IMR-90 (cell line): ENCODE results near the gene MYOC. TPM values are rescaled to one million over a fixed set of nuclear protein-coding genes. Genes with fewer than 3 reads are reported as not detected.
"Not testable (repeated sequence)": the region's sequence is repeated elsewhere in the genome, so short reads cannot be mapped to it uniquely, and the experiment has no call there.

Experiments used
- ATAC-seq: fragments of 200-7000 bp; cut with Tn5 transposase; 2 replicates; pipeline ENCODE4 v1.9.1; 2020; ENCODE audit warnings: low read depth, mild to moderate bottlenecking, moderate library complexity
- BruUV-seq: library from RNA; stranded (reverse); fragments of 400-500 nt; replicated peaks from 2 replicates; lab custom pipeline; 2021; lab: Mats Ljungman, UMichigan
- CTCF ChIA-PET: fragments of 300-600 bp; formaldehyde crosslinking; extraction: SDS; loops from one replicate; lab custom pipeline; 2021; ENCODE audit warnings: antibody characterized with exemption; lab: Yijun Ruan, JAX
- POLR2A ChIA-PET: fragments of 300-600 bp; sonication (Branson Sonifier 250); formaldehyde crosslinking; loops from one replicate; lab custom pipeline; 2022; ENCODE audit warnings: antibody characterized with exemption; ENCODE audit not compliant: unreplicated experiment; lab: Charles Lee
- DNase-seq: peaks from one replicate; pipeline ENCODE4 v3.0.0; 2013
- H2AFZ ChIP-seq: replicated peaks from 2 replicates; pipeline ENCODE3; 2013; ENCODE audit warnings: low read length, mild to moderate bottlenecking; ENCODE audit not compliant: poor library complexity
- H2AK5ac ChIP-seq: 2 replicates; pipeline ENCODE4 v1.6.1; 2013; ENCODE audit warnings: low read depth, low read length, inconsistent platforms
- H2AK9ac ChIP-seq: replicated peaks from 2 replicates; pipeline ENCODE3; 2013; ENCODE audit warnings: mild to moderate bottlenecking, low read depth, low read length, moderate library complexity; ENCODE audit not compliant: poor library complexity
- H2BK120ac ChIP-seq: 2 replicates; pipeline ENCODE4 v1.6.1; 2013; ENCODE audit warnings: low read depth, low read length, inconsistent platforms
- H2BK15ac ChIP-seq: 3 replicates; pipeline ENCODE4 v1.6.1; 2013; ENCODE audit warnings: low read depth, low read length, inconsistent platforms
- H2BK20ac ChIP-seq: 2 replicates; pipeline ENCODE4 v1.6.1; 2013; ENCODE audit warnings: low read depth, mild to moderate bottlenecking, inconsistent platforms, low read length, moderate library complexity
- H2BK5ac ChIP-seq: 2 replicates; pipeline ENCODE4 v1.6.1; 2013; ENCODE audit warnings: mild to moderate bottlenecking, low read depth, low read length, inconsistent platforms; ENCODE audit not compliant: poor library complexity, severe bottlenecking
- H3K14ac ChIP-seq: replicated peaks from 2 replicates; pipeline ENCODE4 v1.6.1; 2013; ENCODE audit warnings: low read depth, low read length, inconsistent platforms
- H3K18ac ChIP-seq: 2 replicates; pipeline ENCODE4 v1.6.1; 2013; ENCODE audit warnings: low read depth, low read length, control low read depth
- H3K23ac ChIP-seq: 2 replicates; pipeline ENCODE4 v1.6.1; 2013; ENCODE audit warnings: low read depth, low read length, inconsistent platforms
- H3K27ac ChIP-seq: 2 replicates; pipeline ENCODE4 v1.5.1; 2013; ENCODE audit warnings: mild to moderate bottlenecking, control low read depth, low read length; ENCODE audit not compliant: insufficient read depth
- H3K27me3 ChIP-seq: 2 replicates; pipeline ENCODE4 v1.6.1; 2013; ENCODE audit warnings: low read length; ENCODE audit not compliant: control insufficient read depth, insufficient read depth
- H3K36me3 ChIP-seq: 2 replicates; pipeline ENCODE4 v1.6.1; 2013; ENCODE audit warnings: low read length, mixed read lengths; ENCODE audit not compliant: control insufficient read depth, insufficient read depth
- H3K4ac ChIP-seq: 2 replicates; pipeline ENCODE4 v1.6.1; 2013; ENCODE audit warnings: low read depth, low read length, inconsistent platforms
- H3K4me1 ChIP-seq: 2 replicates; pipeline ENCODE4 v1.6.1; 2013; ENCODE audit warnings: low read length, mixed read lengths; ENCODE audit not compliant: control insufficient read depth, insufficient read depth
- H3K4me2 ChIP-seq: 2 replicates; pipeline ENCODE4 v1.6.1; 2013; ENCODE audit warnings: low read depth, mild to moderate bottlenecking, control low read depth, low read length, moderate library complexity
- H3K4me3 ChIP-seq: 2 replicates; pipeline ENCODE4 v1.5.1; 2013; ENCODE audit warnings: low read depth, mild to moderate bottlenecking, control low read depth, low read length, moderate library complexity; ENCODE audit not compliant: insufficient read depth
- H3K56ac ChIP-seq: 2 replicates; pipeline ENCODE4 v1.6.1; 2013; ENCODE audit warnings: low read length, inconsistent platforms; ENCODE audit not compliant: insufficient read depth; ENCODE audit errors: extremely low read depth
- H3K79me1 ChIP-seq, 2 experiments: 2 replicates each; pipeline ENCODE4 v1.6.1; 2013; ENCODE audit warnings: low read length in 2 of 2, inconsistent platforms in 1 of 2, low read depth in 1 of 2
- H3K9ac ChIP-seq: 2 replicates; pipeline ENCODE4 v1.6.1; 2013; ENCODE audit warnings: low read depth, low read length, control low read depth
- H3K9me1 ChIP-seq: 2 replicates; pipeline ENCODE4 v1.6.1; 2013; ENCODE audit warnings: low read length, inconsistent platforms; ENCODE audit not compliant: insufficient read depth
- H3K9me3 ChIP-seq: 2 replicates; pipeline ENCODE4 v1.6.1; 2013; ENCODE audit warnings: low read length; ENCODE audit not compliant: control insufficient read depth, insufficient read depth
- H4K20me1 ChIP-seq: 2 replicates; pipeline ENCODE4 v1.6.1; 2013; ENCODE audit warnings: low read length, inconsistent platforms; ENCODE audit not compliant: insufficient read depth
- H4K5ac ChIP-seq: 2 replicates; pipeline ENCODE4 v1.6.1; 2013; ENCODE audit warnings: mild to moderate bottlenecking, low read depth, low read length, control low read depth
- H4K8ac ChIP-seq, 2 experiments: 2 replicates each; pipeline ENCODE4 v1.6.1; 2013; ENCODE audit warnings: low read depth in 2 of 2, low read length in 2 of 2, control low read depth in 1 of 2, inconsistent platforms in 1 of 2
- H4K91ac ChIP-seq: 2 replicates; pipeline ENCODE4 v1.6.1; 2013; ENCODE audit warnings: low read depth, low read length, inconsistent platforms; ENCODE audit not compliant: insufficient read depth
- whole genome bisulfite sequencing, 2 experiments: methylation state at CpG; one replicate each; pipeline versions ENCODE4 v1.1.5 to v1.1.7; 2013; ENCODE audit warnings: missing lambda C conversion rate in 2 of 2; ENCODE audit not compliant: insufficient read length in 1 of 2; ENCODE audit errors: extremely low coverage in 2 of 2; 5-methylcytosine and 5-hydroxymethylcytosine counted together
- dilution Hi-C: fragments of 300-500 bp; cut with HindIII; formaldehyde crosslinking; loops from one replicate; pipeline ENCODE4 v1.14.3; 2018; ENCODE audit warnings: low sequenced_read_pairs; ENCODE audit not compliant: unreplicated experiment
- in situ Hi-C: fragments of 300-500 bp; cut with MboI; formaldehyde crosslinking; loops from 3 replicates; pipeline ENCODE4 v1.14.3; 2019; ENCODE audit warnings: low sequenced_read_pairs, inconsistent platforms, mixed read lengths
- intact Hi-C: fragments of 100-400 bp; cut with micrococcal nuclease; formaldehyde crosslinking; loops from 2 replicates; pipeline ENCODE4 v1.10.0; 2022
- polyA plus RNA-seq, 3 experiments: library from polyadenylated mRNA; depleted of rRNA; stranded (reverse); fragments of >200 nt; gene quantifications; 2 replicates each; pipeline ENCODE4 v1.2.3, GENCODE V29; 2012; ENCODE audit warnings: low replicate concordance in 1 of 3
- total RNA-seq: library from RNA; depleted of rRNA; stranded (reverse); fragments of >200 nt; gene quantifications from 2 replicates; pipeline ENCODE4 v1.2.3, GENCODE V29; 2012

MYOC gene
- total and polyA plus RNA-seq, 2 of the 4 experiments (the other 2 are of a cell fraction) = not detected

DNA sequence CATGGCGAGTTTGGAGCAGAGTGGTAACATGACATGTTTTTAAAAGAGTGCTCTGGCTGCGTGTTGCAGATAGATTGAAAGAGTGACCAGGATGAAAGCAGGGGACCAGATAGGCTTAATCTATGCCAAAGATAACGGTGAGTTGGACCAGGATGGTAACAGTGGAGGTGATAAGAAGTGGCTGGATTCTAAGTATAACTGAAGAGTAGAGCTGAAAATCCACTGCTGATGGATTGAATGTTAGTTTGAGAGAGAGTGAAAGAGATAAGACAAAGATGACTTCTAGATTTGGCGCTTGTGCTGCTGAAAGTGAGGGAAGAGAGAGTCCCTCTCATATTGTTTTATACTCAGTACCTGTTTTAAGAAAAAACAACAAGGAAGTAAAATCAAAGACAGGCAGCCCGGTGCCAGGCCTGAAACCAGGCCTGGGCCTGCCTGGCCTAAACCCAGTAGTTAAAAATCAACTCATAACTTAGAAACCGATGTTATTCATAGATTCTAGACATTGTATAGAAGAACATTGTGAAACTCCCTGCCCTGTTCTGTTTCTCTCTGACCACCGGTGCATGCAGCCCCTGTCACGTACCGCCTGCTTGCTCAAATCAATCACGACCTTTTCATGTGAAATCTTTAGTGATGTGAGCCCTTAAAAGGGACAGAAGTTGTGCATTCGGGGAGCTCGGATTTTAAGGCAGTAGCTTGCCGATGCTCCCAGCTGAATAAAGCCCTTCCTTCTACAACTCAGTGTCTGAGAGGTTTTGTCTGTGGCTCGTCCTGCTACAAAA is 37.2 kb downstream of the MYOC start:
- H2AK5ac ChIP-seq = not testable (repeated sequence)
- CTCF ChIA-PET = interaction anchor here (0.6 kb wide), 1 partner anchor 32 kb away, joined by 3 read pairs; no protein-coding TSS in a partner anchor

More for the DNA sequence above, 37.2 kb downstream of the MYOC start:
- H3K9me1 ChIP-seq, in situ Hi-C loops, ATAC-seq, H3K56ac ChIP-seq, H3K14ac ChIP-seq, H3K4ac ChIP-seq, H3K18ac ChIP-seq, DNase-seq, BruUV-seq, H3K4me1 ChIP-seq, H3K27ac ChIP-seq, H2AFZ ChIP-seq, POLR2A ChIA-PET, H4K20me1 ChIP-seq, H2BK15ac ChIP-seq, H3K4me3 ChIP-seq, H4K5ac ChIP-seq, dilution Hi-C loops, H3K4me2 ChIP-seq, H2BK5ac ChIP-seq, H4K8ac ChIP-seq, H3K27me3 ChIP-seq, H3K23ac ChIP-seq, H3K79me1 ChIP-seq, H3K36me3 ChIP-seq, H2BK120ac ChIP-seq, H3K9ac ChIP-seq, intact Hi-C loops, H2BK20ac ChIP-seq, H3K9me3 ChIP-seq, H2AK9ac ChIP-seq, H4K91ac ChIP-seq: not testable (repeated sequence)
- WGBS, 2 experiments = 40% methylated on average over 2 of the region's 14 CpGs; no CpG with 5 or more reads in 1 of the 2 experiments
